NT2/D1 (cell line): ENCODE results near the gene HDHD3.

Source experiments
- DNase-seq: peaks from one replicate; pipeline ENCODE4 v3.0.0-alpha.2; 2011; ENCODE audit warnings: low read depth, low spot score
- H3K27me3 ChIP-seq: 2 replicates; pipeline ENCODE4 v1.6.0; 2011; ENCODE audit warnings: mild to moderate bottlenecking; ENCODE audit not compliant: insufficient read length, insufficient read depth
- H3K36me3 ChIP-seq: 2 replicates; pipeline ENCODE4 v1.6.1; 2011; ENCODE audit warnings: mild to moderate bottlenecking, low read length, mixed read lengths; ENCODE audit not compliant: insufficient read depth, insufficient read length
- H3K4me1 ChIP-seq: 2 replicates; pipeline ENCODE4 v1.5.1; 2011; ENCODE audit not compliant: insufficient read depth, insufficient read length
- H3K4me3 ChIP-seq: 2 replicates; pipeline ENCODE4 v1.5.1; 2011; ENCODE audit warnings: low read depth; ENCODE audit not compliant: insufficient read length
- H3K9ac ChIP-seq: 2 replicates; pipeline ENCODE4 v1.6.0; 2011; ENCODE audit warnings: low read depth; ENCODE audit not compliant: insufficient read length
- H3K9me3 ChIP-seq: 2 replicates; pipeline ENCODE4 v1.5.1; 2011; ENCODE audit warnings: mild to moderate bottlenecking, low read length; ENCODE audit not compliant: insufficient read depth
- SUZ12 ChIP-seq: IDR thresholded peaks from 2 replicates; pipeline ENCODE4 v1.6.1; 2011; ENCODE audit not compliant: insufficient read length, insufficient read depth; ENCODE audit errors: extremely low read depth
- YY1 ChIP-seq: IDR thresholded peaks from 2 replicates; pipeline ENCODE4 v1.6.1; 2011; ENCODE audit not compliant: insufficient read length, insufficient read depth
- ZNF274 ChIP-seq: IDR thresholded peaks from 2 replicates; pipeline ENCODE4 v1.6.1; 2011; ENCODE audit warnings: mild to moderate bottlenecking, low read depth, low read length

The HDHD3 gene

DNA sequence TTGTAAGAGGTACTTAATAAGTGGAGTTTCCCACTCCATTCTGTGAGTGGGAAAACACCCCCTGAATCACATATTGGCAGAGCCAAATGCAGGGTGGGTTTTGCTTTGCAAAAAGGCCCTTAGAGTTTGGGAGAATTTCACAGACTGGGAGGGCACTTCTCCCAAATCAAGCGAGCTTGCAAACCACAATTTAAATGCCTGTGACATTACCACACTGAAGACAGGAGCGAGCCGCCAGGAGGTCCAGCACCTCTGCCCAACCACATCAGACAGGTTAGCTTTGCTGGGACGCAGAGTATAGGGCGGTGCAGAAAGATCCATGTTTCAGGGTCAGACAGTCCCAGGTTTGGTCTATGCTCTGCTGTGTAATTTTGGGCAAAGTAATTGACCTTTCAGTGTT is 22.0 kb upstream of the HDHD3 start:
- TF ChIP-seq YY1: no peak
- TF ChIP-seq SUZ12: no peak
- TF ChIP-seq ZNF274: no peak
- peak overlapping the region; percentile 36 for H3K9ac ChIP-seq
- no peak for DNase-seq
- peaks cover 30% of the 10 kb centered on the region for H3K4me1 ChIP-seq
- H3K4me3 ChIP-seq: no peak overlapping the region
- no peaks in the 10 kb centered on the region for H3K9me3 ChIP-seq
- H3K27me3 ChIP-seq: no peaks in the 10 kb centered on the region
- H3K36me3 ChIP-seq: peaks cover 15% of the 10 kb centered on the region

DNA sequence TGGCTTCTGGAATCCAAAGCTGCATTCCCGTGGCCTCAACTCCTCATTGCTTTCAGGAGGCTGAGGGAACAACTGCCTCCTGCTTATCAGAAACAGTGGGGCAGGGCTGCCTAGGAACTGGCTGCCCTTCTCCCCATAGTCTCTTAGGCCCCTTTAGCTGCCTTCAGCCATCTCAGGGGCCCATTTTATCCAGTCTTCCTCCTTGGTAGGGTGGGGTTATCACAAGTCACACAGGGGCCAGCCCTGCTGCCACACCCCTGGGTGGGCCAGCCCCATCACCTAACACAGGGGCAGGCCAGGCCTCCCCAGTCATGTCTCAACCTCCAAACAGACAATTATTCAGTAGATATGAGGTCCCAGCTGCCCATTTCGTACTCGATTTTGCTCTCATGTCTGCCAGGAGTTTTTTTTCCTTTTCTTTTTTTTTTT is 20.4 kb upstream of the HDHD3 start:
- no peak for TF ChIP-seq YY1
- no peak for TF ChIP-seq ZNF274
- TF ChIP-seq SUZ12: no peak
- H3K4me1 ChIP-seq: peaks cover 30% of the 10 kb centered on the region
- no peak overlapping the region for H3K4me3 ChIP-seq
- H3K9ac ChIP-seq: peak overlapping the region; percentile 26
- peaks cover 28% of the 10 kb centered on the region for H3K36me3 ChIP-seq
- DNase-seq: no peak
- no peaks in the 10 kb centered on the region for H3K9me3 ChIP-seq
- H3K27me3 ChIP-seq: no peaks in the 10 kb centered on the region

- Histone ChIP-seq H3K4me3 (no peak overlapping the region), H3K4me1 (peaks cover 27% of the 10 kb centered on the region), H3K9me3 (no peaks in the 10 kb centered on the region), H3K9ac (no peak overlapping the region), H3K27me3 (no peaks in the 10 kb centered on the region), H3K36me3 (peaks cover 48% of the 10 kb centered on the region)
- no peak for DNase-seq
- no peak for TF ChIP-seq ZNF274
- no peak for TF ChIP-seq SUZ12
- no peak for TF ChIP-seq YY1
Observed at GRCh38 chr9:113395000-113395861, 18.4 kb upstream of the HDHD3 start.

DNA sequence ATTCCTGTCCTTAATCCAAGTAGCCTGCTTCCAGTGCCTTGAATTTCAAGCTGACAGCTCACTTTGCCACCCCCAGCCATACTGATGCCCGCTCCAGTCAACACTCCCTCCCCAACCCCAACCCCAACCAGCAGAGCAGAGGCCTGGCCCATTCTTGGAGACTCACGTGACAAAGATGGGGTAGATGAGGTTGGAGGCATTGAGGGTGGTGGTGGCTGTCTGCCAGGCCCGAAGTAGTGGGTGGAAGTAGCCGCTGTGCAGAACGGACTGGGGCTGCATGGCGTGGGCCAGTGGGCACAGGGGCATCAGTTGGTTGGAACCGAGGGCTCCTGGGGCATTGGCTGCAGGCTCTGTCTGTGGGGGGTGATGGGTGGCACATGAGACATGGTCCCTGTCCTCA is 16.5 kb upstream of the HDHD3 start:
- Histone ChIP-seq H3K4me3 (no peak overlapping the region), H3K36me3 (peaks cover 66% of the 10 kb centered on the region), H3K4me1 (peaks cover 13% of the 10 kb centered on the region), H3K9me3 (no peaks in the 10 kb centered on the region), H3K27me3 (no peaks in the 10 kb centered on the region), H3K9ac (no peak overlapping the region)
- TF ChIP-seq YY1 (no peak), SUZ12 (no peak), ZNF274 (no peak)
- DNase-seq: no peak

GRCh38 chr9:113391917-113392316 is 15.1 kb upstream of the HDHD3 start:
- Histone ChIP-seq H3K27me3 (no peaks in the 10 kb centered on the region), H3K36me3 (peaks cover 76% of the 10 kb centered on the region)
- TF ChIP-seq YY1: no peak
- TF ChIP-seq ZNF274: no peak
- TF ChIP-seq SUZ12: no peak

GRCh38 chr9:113390192-113390960 is 13.6 kb upstream of the HDHD3 start:
- DNase-seq: no peak
- Histone ChIP-seq H3K9me3 (peaks cover 8% of the 10 kb centered on the region; the same call in 1 of the 2 replicates), H3K4me3 (no peak overlapping the region), H3K36me3 (peaks cover 85% of the 10 kb centered on the region), H3K27me3 (no peaks in the 10 kb centered on the region), H3K4me1 (no peaks in the 10 kb centered on the region), H3K9ac (no peak overlapping the region)
- TF ChIP-seq YY1 (no peak), ZNF274 (no peak), SUZ12 (no peak)

More at GRCh38 chr9:113391917-113392316, 15.1 kb upstream of the HDHD3 start:
- peaks cover 6% of the 10 kb centered on the region for H3K4me1 ChIP-seq
- no peak for DNase-seq
- no peak overlapping the region for H3K4me3 ChIP-seq
- H3K9me3 ChIP-seq: peaks cover 3% of the 10 kb centered on the region; the same call in 1 of the 2 replicates
- H3K9ac ChIP-seq: no peak overlapping the region

DNA sequence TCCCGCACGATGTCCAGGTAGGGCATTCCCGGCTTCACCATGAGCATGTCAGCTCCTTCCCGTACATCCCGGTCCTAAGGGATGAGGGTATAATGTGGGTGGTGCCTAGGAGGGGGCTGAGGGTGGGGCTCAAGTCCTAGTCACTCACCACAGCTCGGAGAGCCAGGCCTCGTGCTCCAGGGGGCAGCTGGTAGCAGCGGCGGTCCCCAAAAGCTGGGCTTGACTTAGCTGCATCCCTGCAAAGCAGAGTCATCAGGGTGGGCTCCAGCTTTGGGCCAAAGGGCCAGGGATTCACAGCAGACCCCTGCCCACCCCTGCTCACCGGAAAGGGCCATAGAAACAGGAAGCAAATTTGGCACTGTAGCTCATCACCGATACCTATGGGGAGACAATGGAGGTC is 12.7 kb upstream of the HDHD3 start:
- no peak for TF ChIP-seq SUZ12
- TF ChIP-seq YY1: no peak
- no peak for TF ChIP-seq ZNF274
- Histone ChIP-seq H3K9ac (no peak overlapping the region), H3K27me3 (no peaks in the 10 kb centered on the region), H3K4me3 (no peak overlapping the region), H3K4me1 (no peaks in the 10 kb centered on the region), H3K9me3 (peaks cover 8% of the 10 kb centered on the region; the same call in 1 of the 2 replicates), H3K36me3 (peaks cover 80% of the 10 kb centered on the region)
- DNase-seq: no peak
